ENCODE results near the gene PPARG. TPM values are rescaled to one million over a fixed set of nuclear protein-coding genes. Genes with fewer than 3 reads are reported as not detected.
A peak's percentile ranks its signal among the peaks of the same experiment; 100 is the strongest.

The PPARG gene
- total RNA-seq, 1 donor from 2014 or later = 128 TPM

GRCh38 chr3:12428126-12428525 lies 139.3 kb downstream of the PPARG start:
- no peaks in the 10 kb centered on the region for H3K36me3 ChIP-seq

GRCh38 chr3:12430086-12430485 lies 141.2 kb downstream of the PPARG start:
- Histone ChIP-seq H3K27me3 (ENCODE audit: low read depth) (no peaks in the 10 kb centered on the region), H3K4me3 (no peak overlapping the region), H3K36me3 (no peaks in the 10 kb centered on the region), H3K4me1 (peaks cover 16% of the 10 kb centered on the region), H3K9me3 (no peaks in the 10 kb centered on the region), H3K27ac (no peak overlapping the region)
- no peak for TF ChIP-seq CTCF (IDR thresholded peaks at IDR 0.05)
- DNase-seq (no peak), ATAC-seq (no peak)
- intact Hi-C loops (cut with DNase I) = no loop called here

More at GRCh38 chr3:12428126-12428525, 139.3 kb downstream of the PPARG start:
- no peak for DNase-seq
- Histone ChIP-seq H3K4me1 (peaks cover 32% of the 10 kb centered on the region), H3K4me3 (no peak overlapping the region), H3K27ac (no peak overlapping the region), H3K27me3 (ENCODE audit: low read depth) (no peaks in the 10 kb centered on the region), H3K9me3 (no peaks in the 10 kb centered on the region)
- TF ChIP-seq CTCF (IDR thresholded peaks at IDR 0.05) = no peak
- intact Hi-C loops (cut with DNase I) = no loop called here
- peak; percentile 43 to 47 for ATAC-seq

- no peak for TF ChIP-seq CTCF (IDR thresholded peaks at IDR 0.05)
- Histone ChIP-seq H3K36me3 (no peaks in the 10 kb centered on the region), H3K4me3 (no peak overlapping the region), H3K27ac (no peak overlapping the region), H3K4me1 (peaks cover 10% of the 10 kb centered on the region), H3K27me3 (ENCODE audit: low read depth) (no peaks in the 10 kb centered on the region), H3K9me3 (no peaks in the 10 kb centered on the region)
- no peak for DNase-seq
- intact Hi-C loops (cut with DNase I) = no loop called here
- ATAC-seq = no peak
These were observed 145.0 kb downstream of the PPARG start for GRCh38 chr3:12433823-12434222.

- Histone ChIP-seq H3K27me3 (ENCODE audit: low read depth) (no peaks in the 10 kb centered on the region), H3K4me3 (no peak overlapping the region), H3K36me3 (no peaks in the 10 kb centered on the region), H3K4me1 (peaks cover 8% of the 10 kb centered on the region), H3K27ac (no peak overlapping the region), H3K9me3 (no peaks in the 10 kb centered on the region)
- intact Hi-C loops (cut with DNase I) = no loop called here
- DNase-seq = no peak
- ATAC-seq = no peak
- no peak for TF ChIP-seq CTCF (IDR thresholded peaks at IDR 0.05)
These were observed 147.8 kb downstream of the PPARG start for GRCh38 chr3:12436514-12437220.

- intact Hi-C loops (cut with DNase I) = no loop called here
- no peaks in the 10 kb centered on the region for H3K36me3 ChIP-seq
- DNase-seq = no peak
These were observed 148.3 kb downstream of the PPARG start for GRCh38 chr3:12437221-12437605.

More at GRCh38 chr3:12437221-12437605, 148.3 kb downstream of the PPARG start:
- no peak for TF ChIP-seq CTCF (IDR thresholded peaks at IDR 0.05)
- no peaks in the 10 kb centered on the region for H3K9me3 ChIP-seq
- ATAC-seq = no peak
- peaks cover 4% of the 10 kb centered on the region for H3K27me3 ChIP-seq (ENCODE audit: low read depth)
- peaks cover 8% of the 10 kb centered on the region for H3K4me1 ChIP-seq
- H3K4me3 ChIP-seq = no peak overlapping the region
- H3K27ac ChIP-seq = no peak overlapping the region

Measured in lower lobe of right lung (tissue), 2 donors.